Adipose tissue (tissue), 3 donors: ENCODE data around the gene ZNF350. TPM values are rescaled to one million over a fixed set of nuclear protein-coding genes. Genes with fewer than 3 reads are reported as not detected.
"Not testable (repeated sequence)": the region's sequence is repeated elsewhere in the genome, so short reads cannot be mapped to it uniquely, and the experiment has no call there.

Experiments
- H3K27ac ChIP-seq: one replicate; pipeline ENCODE4 v1.5.1; 2013; ENCODE audit warnings: low read depth, low read length
- WGBS, 3 donors: extraction: QIAGEN DNeasy Blood & Tissue Kit; methylation state at CpG; one replicate each; pipeline ENCODE4 v1.1.7; 2013; 5-methylcytosine and 5-hydroxymethylcytosine counted together
- polyA plus RNA-seq, 3 donors: library from polyadenylated mRNA; stranded (reverse); fragments of 200-250 nt; gene quantifications; one replicate each; pipeline ENCODE4 v1.2.3, GENCODE V29; 2013
- donor health status: healthy with polysubstance abuse.
- donor health status: Bipolar disorder and iron deficiency.
- donor health status: healthy.

Gene ZNF350
- polyA plus RNA-seq = 1 to 10 TPM; 3.9 to 5.6 (median 5.4) TPM

DNA sequence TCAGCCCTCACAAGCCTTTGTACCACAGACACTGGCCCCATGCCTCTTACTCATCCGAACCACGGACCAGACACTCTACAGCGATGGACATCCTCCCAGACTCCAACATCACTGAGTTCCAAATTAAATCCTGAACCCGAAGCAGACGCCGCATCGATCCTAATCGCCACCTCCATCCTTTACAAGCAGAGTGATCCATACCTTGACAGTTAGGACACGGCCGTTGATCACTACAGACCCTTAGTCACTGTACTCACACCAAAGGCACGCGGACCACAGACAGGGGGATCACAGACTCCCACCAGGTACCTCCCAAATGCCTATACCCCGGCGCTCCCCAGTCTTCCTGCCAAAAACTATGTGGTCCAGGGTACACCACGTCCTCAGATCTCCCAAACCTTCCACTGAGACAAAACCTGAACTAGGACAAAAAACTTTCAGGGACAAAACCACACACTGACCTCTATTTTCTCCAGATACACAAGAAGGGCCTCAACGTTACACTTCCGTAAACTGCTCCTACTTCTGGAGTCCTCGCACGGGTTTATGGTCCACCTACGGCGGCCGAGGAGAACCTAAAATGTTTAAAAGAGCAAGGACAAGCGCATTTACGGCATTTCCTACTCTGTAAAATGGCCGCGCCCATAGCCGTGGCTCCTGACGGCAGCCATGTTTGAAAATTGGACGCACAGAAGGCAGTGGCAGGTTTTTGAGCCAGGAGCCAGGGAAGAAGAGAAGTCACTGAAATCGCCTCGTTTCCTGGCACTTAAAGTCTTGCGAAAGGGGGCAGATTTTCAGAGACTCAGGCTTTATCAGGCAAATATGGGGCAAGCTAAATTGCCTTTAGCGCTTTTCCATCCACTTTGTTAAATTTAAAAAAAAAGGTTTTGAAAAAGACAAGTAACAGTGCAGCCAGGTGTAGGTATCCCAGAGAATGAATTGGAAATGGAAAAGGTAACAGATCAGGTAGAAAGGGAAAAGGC is at the start of gene ZNF350:
Gene ZNF350 (minus strand): TSS at position 532 of the 983 bp plus-strand sequence. CDS start 12,480 bp downstream, outside the sequence.
- H3K27ac ChIP-seq = no peak within 1 kb of the TSS
- 2 to 3% (median 2%) methylated on average over 33 of the region's 33 CpGs for WGBS, 3 donors

DNA sequence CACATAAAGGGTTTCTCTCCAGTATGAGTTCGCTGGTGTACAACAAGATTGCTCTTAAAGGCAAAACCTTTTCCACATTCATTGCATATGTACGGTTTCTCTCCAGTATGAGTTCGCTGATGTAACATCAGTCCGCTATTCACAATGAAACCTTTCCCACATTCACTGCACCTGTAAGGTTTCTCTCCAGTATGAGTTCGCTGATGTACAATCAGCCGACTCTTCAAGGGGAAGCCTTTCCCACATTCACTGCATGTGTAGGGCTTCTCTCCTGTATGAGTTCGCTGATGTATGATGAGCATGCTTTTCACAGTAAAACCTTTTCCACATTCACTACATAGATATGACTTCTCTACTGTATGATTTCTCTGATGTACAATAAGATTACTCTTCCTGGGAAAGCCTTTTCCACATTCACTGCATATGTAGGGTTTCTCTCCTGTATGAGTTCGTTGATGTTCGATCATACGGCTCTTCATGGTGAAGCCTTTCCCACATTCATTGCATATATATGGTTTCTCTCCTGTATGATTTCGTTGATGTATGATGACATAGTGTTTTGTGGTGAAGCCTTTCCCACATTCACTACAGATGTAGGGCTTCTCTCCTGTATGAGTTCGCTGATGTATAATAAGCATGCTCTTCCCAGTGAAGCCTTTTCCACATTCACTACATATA is 47.5 kb upstream of the ZNF350 start:
- 97 to 98% (median 98%) methylated on average over 12 of the region's 12 CpGs for WGBS, 3 donors
- no peak overlapping the region for H3K27ac ChIP-seq

DNA sequence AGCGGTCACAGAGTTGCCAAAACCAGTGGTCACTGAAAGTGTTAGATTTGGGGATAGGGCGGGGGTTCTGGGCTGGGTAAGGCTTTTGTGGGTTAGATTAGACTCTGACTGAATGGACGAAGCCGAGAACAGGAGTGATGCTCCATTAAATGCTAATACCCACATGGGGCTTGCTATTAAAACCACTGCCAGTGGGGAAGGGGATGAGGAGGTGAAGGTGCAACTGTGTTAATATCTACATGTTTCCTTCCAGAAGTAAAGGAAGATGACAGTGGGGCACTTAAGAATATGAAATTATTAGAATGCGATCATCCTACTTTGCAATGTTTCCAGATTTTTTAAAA is 42.1 kb upstream of the ZNF350 start:
- H3K27ac ChIP-seq = no peak overlapping the region
- 16 to 18% (median 16%) methylated on average over 5 of the region's 5 CpGs for WGBS, 3 donors

DNA sequence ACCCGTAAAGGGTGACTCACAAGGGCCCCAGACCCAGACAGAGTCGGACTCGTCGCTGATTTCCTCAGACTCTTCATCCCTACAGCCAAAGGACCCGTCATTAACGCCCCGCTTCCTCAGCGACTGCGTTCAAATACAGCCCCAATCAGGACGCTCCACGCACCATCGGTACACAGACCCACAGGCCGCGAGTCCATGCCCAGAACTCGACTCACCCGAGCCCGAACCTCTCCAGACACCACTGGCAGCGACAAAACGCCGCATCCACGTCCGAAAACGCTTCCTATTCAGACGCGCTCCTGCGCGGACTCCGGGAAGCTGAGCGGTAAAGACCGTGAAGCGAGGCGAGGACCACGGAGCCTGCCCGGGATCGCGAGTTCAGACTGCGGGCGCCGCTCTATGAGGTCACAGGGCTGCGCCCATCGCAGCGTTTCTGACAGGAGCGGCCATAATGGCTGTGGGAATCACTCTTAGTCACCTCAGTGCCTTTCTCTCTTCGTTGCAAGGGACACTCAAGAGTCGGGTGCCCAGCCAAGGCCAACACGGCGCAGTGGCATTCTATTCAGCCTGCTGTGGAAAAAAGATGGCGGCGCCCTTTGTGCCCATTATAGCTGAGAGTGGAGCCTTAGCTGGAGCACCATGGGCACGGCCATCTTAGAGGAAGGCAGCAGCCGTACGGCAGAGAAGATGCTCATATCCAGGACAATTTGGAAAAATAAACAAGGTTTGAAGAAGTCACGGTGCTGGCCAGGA is 41.6 kb upstream of the ZNF350 start, which contains the start of gene ZNF614:
Gene ZNF614 (minus strand): TSS at position 353 of the 753 bp plus-strand sequence. CDS start 2,634 bp downstream, outside the sequence.
- 0% methylated on average over 53 of the region's 53 CpGs for WGBS, 3 donors
- H3K27ac ChIP-seq = peak within 1 kb of the TSS; percentile 86

DNA sequence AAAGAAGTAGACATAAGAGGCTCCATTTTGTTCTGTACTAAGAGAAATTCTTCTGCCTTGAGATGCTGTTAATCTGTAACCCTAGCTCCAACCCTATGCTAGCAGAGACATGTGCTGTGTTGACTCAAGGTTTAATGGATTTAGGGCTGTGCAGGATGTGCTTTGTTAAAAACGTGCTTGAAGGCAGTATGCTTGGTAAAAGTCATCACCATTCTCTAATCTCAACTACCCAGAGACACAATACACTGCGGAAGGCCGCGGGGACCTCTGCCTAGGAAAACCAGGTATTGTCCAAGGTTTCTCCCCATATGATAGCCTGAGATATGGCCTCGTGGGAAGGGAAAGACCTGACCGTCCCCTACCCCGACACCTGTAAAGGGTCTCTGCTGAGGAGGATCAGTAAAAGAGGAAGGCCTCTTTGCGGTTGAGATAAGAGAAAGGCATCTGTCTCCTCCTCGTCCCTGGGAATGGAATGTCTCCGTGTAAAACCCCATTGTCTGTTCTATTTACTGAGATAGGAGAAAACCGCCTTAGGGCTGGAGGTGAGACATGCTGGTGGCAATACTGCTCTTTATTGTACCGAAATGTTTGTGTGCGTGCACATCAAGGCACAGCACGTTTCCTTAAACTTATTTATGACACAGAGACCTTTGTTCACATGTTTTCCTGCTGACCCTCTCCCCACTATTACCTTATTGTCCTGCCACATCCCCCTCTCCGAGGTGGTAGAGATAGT is 39.8 kb upstream of the ZNF350 start:
- H3K27ac ChIP-seq = not testable (repeated sequence)
- 74 to 93% (median 89%) methylated on average over 15 of the region's 15 CpGs for WGBS, 3 donors

DNA sequence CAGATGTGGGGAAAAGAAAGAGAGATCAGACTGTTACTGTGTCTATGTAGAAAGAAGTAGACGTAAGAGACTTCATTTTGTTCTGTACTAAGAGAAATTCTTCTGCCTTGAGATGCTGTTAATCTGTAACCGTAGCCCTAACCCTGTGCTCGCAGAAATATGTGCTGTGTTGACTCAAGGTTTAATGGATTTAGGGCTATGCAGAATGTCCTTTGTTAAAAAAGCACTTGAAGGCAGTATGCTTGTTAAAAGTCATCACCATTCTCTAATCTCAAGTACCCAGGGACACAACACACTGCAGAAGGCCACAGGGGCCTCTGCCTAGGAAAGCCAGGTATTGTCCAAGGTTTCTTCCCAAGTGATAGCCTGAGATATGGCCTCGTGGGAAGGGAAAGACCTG is 37.8 kb upstream of the ZNF350 start:
- 70 to 97% (median 96%) methylated on average over 4 of the region's 4 CpGs for WGBS, 3 donors
- not testable (repeated sequence) for H3K27ac ChIP-seq

DNA sequence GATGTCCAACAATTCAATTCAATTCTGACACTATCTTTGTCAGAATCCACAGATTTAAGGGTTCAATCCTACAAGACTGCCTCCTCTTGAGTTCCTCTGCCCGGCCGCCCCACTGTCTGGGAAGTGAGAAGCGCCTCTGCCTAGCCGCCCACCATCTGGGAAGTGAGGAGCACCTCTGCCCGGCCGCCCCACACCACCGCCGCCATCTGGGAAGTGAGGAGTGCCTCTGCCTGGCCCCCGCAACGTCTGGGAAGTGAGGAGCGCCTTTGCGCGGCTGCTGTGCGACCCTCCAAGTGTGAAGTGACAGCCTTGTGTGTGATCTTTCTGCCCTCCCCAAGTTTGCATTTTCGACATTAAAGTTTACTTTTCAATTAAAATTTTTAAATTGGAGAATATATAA is 35.6 kb upstream of the ZNF350 start:
- H3K27ac ChIP-seq = no peak overlapping the region
- 97 to 98% (median 98%) methylated on average over 15 of the region's 15 CpGs for WGBS, 3 donors

DNA sequence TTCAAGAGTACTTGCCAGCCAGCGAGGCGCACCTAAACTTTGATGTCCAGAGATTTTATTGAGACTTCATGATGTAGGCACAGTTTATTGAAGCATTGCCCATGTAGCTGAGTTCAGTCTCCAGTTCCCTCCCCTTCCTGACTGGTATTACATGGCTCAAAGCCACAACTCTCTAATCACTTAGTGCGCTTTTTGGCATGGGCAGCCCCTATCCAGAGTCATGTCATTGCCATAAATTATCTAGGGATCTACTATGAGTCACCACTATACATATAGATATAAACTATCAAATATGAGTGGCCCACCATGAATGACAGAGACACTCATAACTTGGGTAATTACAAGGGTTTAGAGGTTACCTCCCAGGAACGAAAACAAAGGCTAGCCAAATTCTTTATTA is 33.9 kb upstream of the ZNF350 start:
- H3K27ac ChIP-seq = no peak overlapping the region
- WGBS, 3 donors = 96 to 98% (median 96%) methylated on average over 4 of the region's 4 CpGs

DNA sequence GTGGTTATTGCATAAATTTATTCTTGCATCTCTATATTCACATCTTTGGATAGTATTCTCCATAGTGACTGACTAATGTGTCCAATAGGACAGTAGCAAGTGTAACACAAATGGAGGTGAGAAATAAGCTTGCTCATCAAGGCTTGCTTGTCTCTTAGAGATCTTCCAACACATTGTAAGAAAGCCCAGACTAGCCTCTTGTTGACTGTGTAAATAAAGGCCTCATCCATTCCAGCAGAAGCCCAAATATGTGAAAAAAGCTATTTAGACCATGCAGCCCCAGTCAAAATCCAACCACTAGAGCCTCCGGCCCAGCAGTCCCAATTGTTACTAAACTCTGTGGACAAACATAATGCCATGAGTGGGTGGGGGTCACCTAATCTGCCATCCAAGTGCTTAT is 24.0 kb upstream of the ZNF350 start:
- no peak overlapping the region for H3K27ac ChIP-seq
- WGBS, 3 donors = 82 to 98% (median 97%) methylated on average over 1 of the region's 1 CpG

DNA sequence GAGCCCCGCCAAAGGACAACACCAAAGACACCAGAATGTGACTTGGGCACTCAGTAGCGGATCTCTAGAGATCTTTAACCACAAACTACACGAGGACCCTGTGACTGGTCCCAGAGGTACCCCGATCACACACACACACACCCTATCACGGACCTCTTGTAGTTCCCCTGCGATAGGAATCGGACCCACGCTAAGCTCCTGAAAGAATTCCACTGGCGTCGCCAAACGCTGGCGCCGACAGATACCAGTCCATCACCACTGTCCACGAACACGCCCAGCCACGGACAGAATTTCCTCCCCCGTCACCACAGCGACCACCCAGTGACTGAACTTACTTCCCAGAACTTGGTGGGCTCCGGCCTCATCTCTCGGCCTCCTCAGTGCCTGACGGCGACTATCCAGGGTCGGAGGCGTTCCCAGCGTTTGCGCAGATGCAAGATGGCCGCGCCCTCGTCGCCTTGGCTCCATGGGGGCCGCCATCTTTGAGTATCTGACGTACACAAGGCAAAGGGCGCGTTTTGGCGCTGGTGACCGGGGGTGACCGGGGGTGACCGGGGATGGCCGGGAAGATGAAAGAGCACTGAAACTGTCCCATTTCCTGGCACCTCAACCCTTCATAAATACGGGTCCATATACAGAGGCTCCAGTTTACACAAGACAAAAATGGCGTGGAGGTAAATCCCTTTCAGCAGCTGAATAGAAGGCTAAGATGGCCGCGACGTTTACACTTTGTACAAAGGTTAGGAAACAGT is 21.3 kb upstream of the ZNF350 start, which contains the start of gene ZNF615:
Gene ZNF615 (minus strand): TSS at position 406 of the 752 bp plus-strand sequence. CDS start 4,500 bp downstream, outside the sequence.
- WGBS, 3 donors = 0 to 1% (median 1%) methylated on average over 44 of the region's 44 CpGs
- peak within 1 kb of the TSS; percentile 25 for H3K27ac ChIP-seq

DNA sequence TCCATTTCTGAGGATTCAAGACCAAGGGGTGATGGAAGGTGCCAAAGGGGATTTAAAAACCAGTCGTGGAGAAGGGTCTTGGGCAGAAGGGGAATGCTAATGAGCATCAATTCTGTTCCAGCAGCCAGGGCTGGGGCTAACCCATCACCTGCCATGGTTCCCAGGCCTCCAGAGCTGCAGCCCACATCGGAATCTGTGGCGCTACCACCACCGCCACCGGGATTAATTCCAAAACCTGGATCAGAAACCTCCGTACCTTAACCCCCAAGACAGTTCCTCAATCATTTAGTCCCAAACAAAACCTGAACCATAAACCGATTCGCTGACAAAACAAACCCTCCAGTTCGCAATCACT is 20.8 kb upstream of the ZNF350 start:
- no peak overlapping the region for H3K27ac ChIP-seq
- WGBS, 3 donors = 1 to 8% (median 8%) methylated on average over 9 of the region's 9 CpGs

DNA sequence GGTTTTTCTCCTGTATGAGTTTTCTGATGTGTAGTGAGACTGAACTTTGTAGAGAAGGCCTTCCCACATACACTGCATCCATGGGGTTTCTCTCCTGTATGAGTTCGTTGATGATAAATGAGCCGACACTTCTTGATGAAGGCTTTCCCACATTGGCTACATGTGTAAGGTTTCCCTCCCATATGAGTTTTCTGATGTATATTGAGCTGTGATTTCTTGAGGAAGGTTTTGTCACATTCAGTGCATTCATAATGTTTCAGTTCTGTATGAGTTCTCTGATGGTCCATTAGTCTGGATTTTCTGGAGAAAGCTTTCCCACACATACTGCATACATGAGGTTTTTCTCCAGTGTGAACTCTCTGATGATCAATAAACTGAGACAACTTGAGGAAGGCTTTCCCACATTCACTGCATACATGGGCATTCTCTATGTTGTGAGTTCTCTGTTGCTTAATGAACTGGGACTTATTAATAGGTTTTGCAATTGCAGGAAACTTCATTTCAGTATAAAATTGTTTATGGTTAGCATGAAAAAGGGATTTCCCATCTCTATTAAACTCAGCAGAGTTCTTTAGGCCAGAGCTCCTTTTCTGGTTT is 7.5 kb upstream of the ZNF350 start:
- WGBS, 3 donors = 98 to 99% (median 99%) methylated on average over 2 of the region's 2 CpGs
- H3K27ac ChIP-seq = no peak overlapping the region

DNA sequence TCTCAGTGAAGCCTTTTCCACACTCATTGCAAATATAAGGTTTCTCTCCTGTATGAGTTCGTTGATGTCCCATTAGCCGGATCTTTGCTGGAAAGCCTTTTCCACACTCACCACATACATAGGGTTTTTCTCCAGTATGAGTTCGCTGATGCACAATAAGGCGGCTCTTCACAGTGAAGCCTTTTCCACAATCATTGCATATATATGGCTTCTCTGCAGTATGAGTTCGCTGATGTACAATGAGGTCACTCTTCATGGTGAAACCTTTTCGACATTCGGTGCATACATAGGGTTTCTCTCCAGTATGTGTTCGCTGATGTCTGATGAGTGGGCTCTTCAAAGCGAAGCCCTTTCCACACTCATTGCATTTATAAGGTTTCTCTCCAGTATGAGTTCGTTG is 6.8 kb upstream of the ZNF350 start:
- 98 to 99% (median 98%) methylated on average over 10 of the region's 10 CpGs for WGBS, 3 donors
- no peak overlapping the region for H3K27ac ChIP-seq

DNA sequence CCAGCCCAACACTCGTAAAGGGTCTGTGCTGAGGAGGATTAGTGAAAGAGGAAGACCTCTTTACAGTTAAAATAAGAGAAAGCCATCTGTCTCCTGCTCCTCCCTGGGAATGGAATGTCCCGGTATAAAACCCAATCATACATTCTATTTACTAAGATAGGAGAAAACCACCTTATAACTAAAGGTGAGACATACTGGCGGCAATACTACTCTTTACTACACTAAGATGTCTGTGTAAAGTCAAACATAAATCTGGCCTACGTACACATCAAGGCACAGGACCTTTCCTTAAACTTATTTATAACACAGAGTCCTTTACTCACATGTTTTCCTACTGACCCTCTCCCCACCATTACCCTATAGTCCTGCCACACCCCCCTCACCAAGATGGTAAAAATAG is 3.3 kb downstream of the ZNF350 start:
- WGBS, 3 donors = 91 to 94% (median 93%) methylated on average over 4 of the region's 4 CpGs
- H3K27ac ChIP-seq = no peak overlapping the region

DNA sequence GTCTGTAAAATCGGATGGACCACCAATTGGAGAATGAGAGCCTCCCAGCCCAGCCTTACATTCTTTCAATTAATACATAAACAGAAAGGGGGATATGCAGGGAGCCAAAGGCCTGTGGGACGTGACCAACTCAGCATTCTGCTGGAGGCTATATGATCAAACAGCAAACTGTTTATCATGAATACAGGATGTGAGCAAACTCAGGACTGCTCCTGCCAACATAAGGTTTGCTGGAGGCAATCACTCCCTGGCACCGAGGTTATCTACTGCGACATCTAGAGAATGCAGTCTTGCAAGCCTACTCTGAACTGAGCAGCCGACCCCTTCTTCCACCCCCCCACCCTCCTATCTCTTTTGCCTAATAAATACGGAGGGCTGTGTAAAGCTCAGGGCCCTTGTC is 5.7 kb downstream of the ZNF350 start:
- H3K27ac ChIP-seq = not testable (repeated sequence)
- WGBS, 3 donors = 89 to 98% (median 95%) methylated on average over 6 of the region's 6 CpGs

DNA sequence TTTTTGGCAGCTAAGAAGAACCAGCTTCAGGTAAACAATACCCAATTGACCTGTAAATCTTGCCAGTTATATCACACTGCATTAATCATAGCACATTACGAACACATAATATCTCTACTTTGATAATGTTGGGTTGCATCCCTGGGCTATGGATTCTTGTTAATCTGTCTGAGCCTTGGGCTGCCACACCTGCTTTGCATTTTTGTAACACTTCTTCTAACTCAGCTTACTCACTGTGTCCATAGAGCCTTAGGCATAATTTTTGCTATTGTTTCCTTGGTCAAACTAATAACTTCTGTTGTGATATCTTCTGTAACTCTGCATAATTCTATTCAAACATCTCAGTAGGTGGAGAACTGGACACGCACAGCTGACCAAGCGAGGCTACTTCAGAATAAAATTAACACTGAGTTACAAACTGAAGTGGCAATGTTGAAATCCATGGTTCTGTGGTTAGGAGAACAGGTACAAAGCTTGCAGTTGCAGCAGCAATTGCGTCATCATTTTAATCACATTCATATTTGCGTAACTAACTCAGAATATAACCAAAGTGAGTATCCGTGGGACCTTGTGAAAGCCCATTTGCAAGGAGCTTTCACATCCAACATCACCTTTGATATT is 6.4 kb downstream of the ZNF350 start:
- WGBS, 3 donors = 70 to 95% (median 77%) methylated on average over 6 of the region's 6 CpGs
- H3K27ac ChIP-seq = no peak overlapping the region

DNA sequence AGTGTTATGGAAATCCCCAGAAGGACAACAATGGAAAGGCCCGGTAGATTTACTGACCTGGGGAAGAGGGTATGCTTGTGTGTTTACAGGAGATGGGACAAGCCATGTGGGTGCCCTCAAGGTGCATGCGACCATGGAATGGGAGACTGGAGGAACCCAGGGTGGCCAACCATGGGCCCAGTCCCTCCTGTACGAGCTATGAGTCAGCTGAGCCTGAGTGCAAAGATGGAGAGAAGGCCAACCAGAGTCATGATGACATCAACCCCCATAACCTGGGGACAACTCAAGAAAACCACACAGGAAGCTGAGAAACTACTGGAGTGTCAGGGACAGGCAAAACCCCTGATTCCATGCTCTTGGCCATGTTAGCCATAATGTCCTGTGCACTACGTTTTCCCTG is 7.8 kb downstream of the ZNF350 start:
- 94 to 99% (median 96%) methylated on average over 4 of the region's 4 CpGs for WGBS, 3 donors
- H3K27ac ChIP-seq = no peak overlapping the region
